Measurements from ENCODE around the gene ABL2.

The ABL2 gene

GRCh38 chr1:179099891-179100290 is 129.6 kb downstream of the ABL2 start:
- Mint-ChIP-seq H3K4me1 (no peaks in the 10 kb centered on the region), H3K36me3 (peaks cover 11% of the 10 kb centered on the region), H3K4me3 (no peak overlapping the region), H3K9me3 (no peaks in the 10 kb centered on the region), H3K27me3 (no peaks in the 10 kb centered on the region), H3K27ac (no peak overlapping the region)
- ATAC-seq (ENCODE audit: low read depth) (no peak), DNase-seq (ENCODE audit: low spot score in 2 of 2) (no peak)

DNA sequence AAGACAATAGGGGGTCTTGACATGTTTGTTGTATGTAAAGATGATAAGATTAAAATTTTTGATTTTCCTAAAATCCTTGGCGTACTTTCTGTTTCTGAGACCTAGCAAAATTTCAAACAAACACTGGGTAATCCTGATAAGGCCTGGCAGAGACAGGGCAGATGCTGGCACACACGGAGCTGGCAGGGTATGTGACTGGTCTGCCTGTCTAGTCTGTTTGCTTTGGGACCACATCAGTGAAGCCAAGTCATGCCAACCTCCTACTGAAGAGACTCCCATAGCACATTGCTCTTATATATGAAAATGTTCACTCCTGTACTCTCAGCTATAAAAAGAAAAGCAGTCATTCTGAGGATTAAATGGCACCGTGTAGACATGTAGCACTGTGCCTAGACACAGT is 133.6 kb downstream of the ABL2 start:
- Mint-ChIP-seq H3K27ac (peak overlapping the region; percentile 53), H3K9me3 (no peaks in the 10 kb centered on the region), H3K36me3 (peaks cover 29% of the 10 kb centered on the region), H3K4me1 (peaks cover 8% of the 10 kb centered on the region), H3K27me3 (no peaks in the 10 kb centered on the region), H3K4me3 (no peak overlapping the region)
- DNase-seq (ENCODE audit: low spot score in 2 of 2): no peak
- no peak for ATAC-seq (ENCODE audit: low read depth)

GRCh38 chr1:179095377-179095776 is 134.1 kb downstream of the ABL2 start:
- Mint-ChIP-seq H3K27me3 (no peaks in the 10 kb centered on the region), H3K9me3 (no peaks in the 10 kb centered on the region), H3K27ac (peak overlapping the region; percentile 53), H3K4me1 (peaks cover 10% of the 10 kb centered on the region), H3K36me3 (peaks cover 32% of the 10 kb centered on the region), H3K4me3 (no peak overlapping the region)
- DNase-seq (ENCODE audit: low spot score in 2 of 2) (no peak), ATAC-seq (ENCODE audit: low read depth) (no peak)

DNA sequence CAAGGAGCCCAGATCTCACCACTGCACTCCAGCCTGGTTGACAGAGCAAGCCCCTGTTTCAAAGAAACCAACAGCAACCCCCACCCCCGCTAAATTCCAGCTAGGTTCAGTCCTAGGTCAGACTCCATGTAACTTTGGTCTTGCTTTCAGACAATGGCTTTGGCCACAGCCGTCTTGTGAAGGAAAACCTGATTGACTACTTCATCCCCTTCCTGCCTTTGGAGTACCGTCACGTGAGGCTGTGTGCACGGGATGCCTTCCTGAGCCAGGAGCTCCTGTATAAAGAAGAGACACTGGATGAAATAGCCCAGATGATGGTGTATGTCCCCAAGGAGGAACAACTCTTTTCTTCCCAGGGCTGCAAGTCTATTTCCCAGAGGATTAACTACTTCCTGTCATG is 134.7 kb downstream of the ABL2 start:
- ATAC-seq (ENCODE audit: low read depth) (no peak), DNase-seq (ENCODE audit: low spot score in 2 of 2) (no peak)
- peaks cover 13% of the 10 kb centered on the region for H3K4me1 Mint-ChIP-seq
- H3K36me3 Mint-ChIP-seq: peaks cover 34% of the 10 kb centered on the region
- H3K27ac Mint-ChIP-seq: peak overlapping the region; percentile 59
- no peaks in the 10 kb centered on the region for H3K27me3 Mint-ChIP-seq
- H3K9me3 Mint-ChIP-seq: no peaks in the 10 kb centered on the region
- H3K4me3 Mint-ChIP-seq: no peak overlapping the region

- no peak for ATAC-seq (ENCODE audit: low read depth)
- Mint-ChIP-seq H3K4me1 (peaks cover 23% of the 10 kb centered on the region), H3K27me3 (no peaks in the 10 kb centered on the region), H3K4me3 (no peak overlapping the region), H3K36me3 (peaks cover 38% of the 10 kb centered on the region), H3K27ac (peak overlapping the region; percentile 57), H3K9me3 (no peaks in the 10 kb centered on the region)
- DNase-seq (ENCODE audit: low spot score in 2 of 2): no peak
Observed at GRCh38 chr1:179092896-179093461, 136.5 kb downstream of the ABL2 start.

GRCh38 chr1:179091691-179092165 is 137.7 kb downstream of the ABL2 start:
- Mint-ChIP-seq H3K4me3 (no peak overlapping the region), H3K27ac (peak overlapping the region; percentile 100), H3K27me3 (no peaks in the 10 kb centered on the region), H3K9me3 (no peaks in the 10 kb centered on the region), H3K36me3 (peaks cover 35% of the 10 kb centered on the region), H3K4me1 (peaks cover 29% of the 10 kb centered on the region)
- ATAC-seq (ENCODE audit: low read depth): no peak
- no peak for DNase-seq (ENCODE audit: low spot score in 2 of 2)

GRCh38 chr1:179090923-179091322 is 138.6 kb downstream of the ABL2 start:
- DNase-seq (ENCODE audit: low spot score in 2 of 2) (no peak), ATAC-seq (ENCODE audit: low read depth) (no peak)
- Mint-ChIP-seq H3K36me3 (peaks cover 33% of the 10 kb centered on the region), H3K9me3 (no peaks in the 10 kb centered on the region), H3K4me1 (peaks cover 32% of the 10 kb centered on the region), H3K4me3 (no peak overlapping the region), H3K27me3 (no peaks in the 10 kb centered on the region), H3K27ac (peak overlapping the region; percentile 100)

GRCh38 chr1:179090522-179090921 is 139.0 kb downstream of the ABL2 start:
- Mint-ChIP-seq H3K4me3 (no peak overlapping the region), H3K9me3 (no peaks in the 10 kb centered on the region), H3K27ac (peak overlapping the region; percentile 100), H3K27me3 (no peaks in the 10 kb centered on the region), H3K4me1 (peaks cover 32% of the 10 kb centered on the region), H3K36me3 (peaks cover 33% of the 10 kb centered on the region)
- no peak for DNase-seq (ENCODE audit: low spot score in 2 of 2)
- ATAC-seq (ENCODE audit: low read depth): no peak

DNA sequence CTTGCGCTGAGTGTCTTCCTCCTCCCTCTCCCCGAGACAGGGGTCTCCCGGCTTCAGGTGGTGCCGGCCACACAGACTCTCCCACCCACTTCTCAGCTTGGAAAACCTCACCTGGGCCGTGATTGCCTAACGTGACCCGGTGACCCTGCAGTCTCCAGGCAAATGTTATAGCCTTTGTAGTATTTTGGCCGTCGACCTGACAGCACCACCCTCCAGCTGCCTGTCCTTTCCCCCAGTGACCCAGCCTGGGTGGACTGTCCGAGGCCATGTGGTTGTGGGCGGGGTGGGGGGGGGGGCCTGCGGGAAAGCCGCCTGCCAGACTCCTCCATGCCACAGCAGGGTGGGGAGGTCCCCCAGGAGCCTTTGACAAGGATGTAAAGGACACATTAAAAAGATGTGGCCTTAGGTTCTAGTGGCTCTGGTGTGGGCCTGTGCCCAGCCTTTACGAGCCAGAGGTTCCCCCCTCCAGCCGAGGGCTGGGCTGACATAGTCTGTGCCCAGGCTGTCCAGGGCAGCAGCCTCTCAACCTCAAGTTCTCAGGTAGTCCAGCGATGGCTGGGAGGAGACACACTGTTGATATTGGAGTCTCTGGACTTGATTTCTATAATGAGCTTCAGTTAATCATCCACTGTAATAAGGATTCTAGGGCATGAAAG is 139.5 kb downstream of the ABL2 start:
- peak overlapping the region; percentile 100 for H3K27ac Mint-ChIP-seq
- peaks cover 32% of the 10 kb centered on the region for H3K4me1 Mint-ChIP-seq
- peaks cover 33% of the 10 kb centered on the region for H3K36me3 Mint-ChIP-seq
- no peak overlapping the region for H3K4me3 Mint-ChIP-seq
- DNase-seq (ENCODE audit: low spot score in 2 of 2): no peak
- H3K9me3 Mint-ChIP-seq: no peaks in the 10 kb centered on the region
- H3K27me3 Mint-ChIP-seq: no peaks in the 10 kb centered on the region
- ATAC-seq (ENCODE audit: low read depth): no peak

- no peak for DNase-seq (ENCODE audit: low spot score in 2 of 2)
- ATAC-seq (ENCODE audit: low read depth): no peak
- H3K36me3 Mint-ChIP-seq: peaks cover 21% of the 10 kb centered on the region
- H3K9me3 Mint-ChIP-seq: no peaks in the 10 kb centered on the region
- H3K27ac Mint-ChIP-seq: peak overlapping the region; percentile 100
- peaks cover 36% of the 10 kb centered on the region for H3K4me1 Mint-ChIP-seq
- peak overlapping the region; percentile 59 for H3K4me3 Mint-ChIP-seq
- H3K27me3 Mint-ChIP-seq: no peaks in the 10 kb centered on the region
Observed at GRCh38 chr1:179087665-179088064, 141.8 kb downstream of the ABL2 start.

- Mint-ChIP-seq H3K36me3 (peaks cover 4% of the 10 kb centered on the region), H3K9me3 (no peaks in the 10 kb centered on the region), H3K4me1 (peaks cover 30% of the 10 kb centered on the region), H3K4me3 (peak overlapping the region; percentile 99), H3K27ac (peak overlapping the region; percentile 100), H3K27me3 (no peaks in the 10 kb centered on the region)
- DNase-seq (ENCODE audit: low spot score in 2 of 2) (peak in 1 of 2 donors; percentile 77), ATAC-seq (ENCODE audit: low read depth) (peak; percentile 29)
Observed at GRCh38 chr1:179083533-179083932, 145.9 kb downstream of the ABL2 start.

- Mint-ChIP-seq H3K27ac (peak overlapping the region; percentile 100), H3K36me3 (peaks cover 4% of the 10 kb centered on the region), H3K9me3 (no peaks in the 10 kb centered on the region), H3K27me3 (no peaks in the 10 kb centered on the region), H3K4me1 (peaks cover 29% of the 10 kb centered on the region), H3K4me3 (peak overlapping the region; percentile 99)
- DNase-seq (ENCODE audit: low spot score in 2 of 2) (peak; percentile 61 to 66), ATAC-seq (ENCODE audit: low read depth) (peak; percentile 12)
Observed at GRCh38 chr1:179082999-179083335, 146.5 kb downstream of the ABL2 start.

DNA sequence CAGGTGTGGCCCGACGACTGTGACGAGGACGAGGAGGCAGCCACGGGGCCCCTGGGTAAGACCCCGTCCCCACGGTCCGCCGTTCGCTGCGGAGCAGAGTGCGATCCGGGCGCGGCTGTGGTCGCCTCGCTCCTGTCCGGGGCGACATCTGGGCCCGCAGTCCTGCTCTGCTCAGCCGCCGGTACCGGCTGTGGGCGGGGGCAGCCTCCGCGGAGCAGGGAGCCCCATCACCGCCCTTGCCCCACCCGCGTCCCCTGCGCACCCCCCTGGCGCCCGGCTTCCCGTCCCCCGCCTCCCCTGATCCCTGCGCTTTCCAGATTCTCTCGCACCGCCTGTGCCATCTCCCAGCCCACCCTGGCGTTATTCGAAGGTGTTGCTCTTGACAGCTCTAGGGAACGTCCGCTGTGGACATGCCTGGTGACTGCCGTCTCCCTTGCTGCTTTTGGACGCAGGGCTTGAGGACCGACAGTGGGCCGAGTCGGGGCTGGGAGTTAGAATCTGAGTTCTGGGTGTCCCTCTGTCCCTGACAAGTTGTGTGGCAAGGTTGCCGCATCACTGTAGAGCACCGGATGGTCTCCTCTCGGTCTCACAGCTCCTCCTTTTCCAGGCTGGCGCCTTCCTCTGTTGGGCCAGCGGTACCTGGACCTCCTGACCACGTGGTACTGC is 147.0 kb downstream of the ABL2 start:
- Mint-ChIP-seq H3K27ac (peak overlapping the region; percentile 100), H3K4me1 (peaks cover 28% of the 10 kb centered on the region), H3K27me3 (no peaks in the 10 kb centered on the region), H3K9me3 (no peaks in the 10 kb centered on the region), H3K36me3 (peaks cover 4% of the 10 kb centered on the region), H3K4me3 (peak overlapping the region; percentile 99)
- DNase-seq (ENCODE audit: low spot score in 2 of 2) (peak; percentile 58 to 60), ATAC-seq (ENCODE audit: low read depth) (peak; percentile 16)

GRCh38 chr1:179081687-179082332 is 147.7 kb downstream of the ABL2 start, which contains the start of gene TOR3A:
TOR3A (plus strand) TSS chr1:179082070; CDS start chr1:179082129, 59 bp downstream.
- Mint-ChIP-seq H3K36me3 (peaks cover 4% of the 10 kb centered on the region), H3K4me3 (peak within 1 kb of the TSS; percentile 99), H3K4me1 (peaks cover 23% of the 10 kb centered on the region), H3K9me3 (no peaks in the 10 kb centered on the region), H3K27ac (peak within 1 kb of the TSS; percentile 100), H3K27me3 (no peaks in the 10 kb centered on the region)
- ATAC-seq (ENCODE audit: low read depth) (peak; percentile 72), DNase-seq (ENCODE audit: low spot score in 2 of 2) (peak; percentile 90)

Measured in memory B cell (primary cell).